Measurements from ENCODE around the gene TNFSF8. TPM values are rescaled to one million over a fixed set of nuclear protein-coding genes. Genes with fewer than 3 reads are reported as not detected.

TNFSF8 gene
- total and polyA plus RNA-seq, 12 donors, result 0.11 to 2.3 (median 0.65) TPM

DNA sequence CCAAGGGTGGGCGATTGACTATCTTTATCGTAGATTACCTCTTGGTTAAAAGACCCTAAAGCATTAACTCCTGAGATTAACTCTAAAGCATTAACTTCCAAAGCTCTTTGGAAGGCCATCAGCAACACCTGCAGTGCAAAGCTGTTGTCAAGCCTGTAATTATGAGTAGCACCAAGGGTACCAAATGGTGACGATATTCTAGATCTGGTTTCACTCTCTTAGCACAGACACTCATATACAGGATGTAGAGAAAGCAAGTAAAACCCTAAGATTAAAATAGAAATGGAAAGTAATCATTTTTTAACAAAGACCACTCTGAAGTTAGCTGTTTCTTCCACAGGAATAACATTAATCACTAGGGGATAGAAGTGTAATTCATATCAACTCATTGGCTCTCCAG lies 29.9 kb upstream of the TNFSF8 start:
- intact Hi-C loops (cut with DNase I), result no loop called here
- Histone ChIP-seq H3K27me3 (peaks cover 0 to 7% (median 0%) of the 10 kb centered on the region in 7 donors), H3K9me3 (peaks cover 0 to 48% (median 13%) of the 10 kb centered on the region in 11 donors), H3K36me3 (no peaks in the 10 kb centered on the region), H3K4me1 (peaks cover 0 to 27% (median 0%) of the 10 kb centered on the region in 9 donors), H3K4me3 (no peak overlapping the region), H3K27ac (no peak overlapping the region)
- TF ChIP-seq, protein P1, sequence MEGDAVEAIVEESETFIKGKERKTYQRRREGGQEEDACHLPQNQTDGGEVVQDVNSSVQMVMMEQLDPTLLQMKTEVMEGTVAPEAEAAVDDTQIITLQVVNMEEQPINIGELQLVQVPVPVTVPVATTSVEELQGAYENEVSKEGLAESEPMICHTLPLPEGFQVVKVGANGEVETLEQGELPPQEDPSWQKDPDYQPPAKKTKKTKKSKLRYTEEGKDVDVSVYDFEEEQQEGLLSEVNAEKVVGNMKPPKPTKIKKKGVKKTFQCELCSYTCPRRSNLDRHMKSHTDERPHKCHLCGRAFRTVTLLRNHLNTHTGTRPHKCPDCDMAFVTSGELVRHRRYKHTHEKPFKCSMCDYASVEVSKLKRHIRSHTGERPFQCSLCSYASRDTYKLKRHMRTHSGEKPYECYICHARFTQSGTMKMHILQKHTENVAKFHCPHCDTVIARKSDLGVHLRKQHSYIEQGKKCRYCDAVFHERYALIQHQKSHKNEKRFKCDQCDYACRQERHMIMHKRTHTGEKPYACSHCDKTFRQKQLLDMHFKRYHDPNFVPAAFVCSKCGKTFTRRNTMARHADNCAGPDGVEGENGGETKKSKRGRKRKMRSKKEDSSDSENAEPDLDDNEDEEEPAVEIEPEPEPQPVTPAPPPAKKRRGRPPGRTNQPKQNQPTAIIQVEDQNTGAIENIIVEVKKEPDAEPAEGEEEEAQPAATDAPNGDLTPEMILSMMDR (IDR thresholded peaks at IDR 0.05), result no peak
- DNase-seq (no peak), ATAC-seq (no peak)
- 83% methylated on average over 3 of the region's 3 CpGs for WGBS, 2 donors

DNA sequence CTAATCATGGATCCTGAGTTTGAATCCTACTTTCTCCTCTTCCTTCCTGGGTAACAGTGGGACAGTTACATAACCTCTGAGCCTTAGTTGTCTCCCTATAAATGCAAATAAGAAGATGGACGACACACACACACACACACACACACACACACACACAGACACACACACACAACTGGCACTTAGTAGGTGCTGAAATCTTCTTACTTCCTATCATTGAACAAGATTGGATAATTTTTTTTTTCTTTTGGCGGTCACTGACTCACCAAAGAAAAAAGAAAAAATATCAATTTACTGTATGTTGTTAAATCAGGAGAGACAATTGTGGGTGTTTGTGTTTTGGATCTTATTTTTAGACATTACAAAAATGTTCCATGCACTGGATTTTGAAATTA lies 28.4 kb upstream of the TNFSF8 start:
- H3K27ac ChIP-seq, result peak overlapping the region in 1 of 10 donors; percentile 85
- TF ChIP-seq, protein P1 (IDR thresholded peaks at IDR 0.05), result no peak
- peaks cover 0 to 39% (median 13%) of the 10 kb centered on the region in 11 donors for H3K9me3 ChIP-seq
- H3K4me1 ChIP-seq, result peaks cover 0 to 39% (median 0%) of the 10 kb centered on the region in 9 donors
- ATAC-seq (no peak), DNase-seq (no peak)
- peaks cover 0 to 7% (median 0%) of the 10 kb centered on the region in 7 donors for H3K27me3 ChIP-seq
- intact Hi-C loops (cut with DNase I), result no loop called here
- H3K36me3 ChIP-seq, result no peaks in the 10 kb centered on the region
- H3K4me3 ChIP-seq, result no peak overlapping the region
- WGBS, 2 donors, result 82 to 85% methylated on average over 2 of the region's 2 CpGs

DNA sequence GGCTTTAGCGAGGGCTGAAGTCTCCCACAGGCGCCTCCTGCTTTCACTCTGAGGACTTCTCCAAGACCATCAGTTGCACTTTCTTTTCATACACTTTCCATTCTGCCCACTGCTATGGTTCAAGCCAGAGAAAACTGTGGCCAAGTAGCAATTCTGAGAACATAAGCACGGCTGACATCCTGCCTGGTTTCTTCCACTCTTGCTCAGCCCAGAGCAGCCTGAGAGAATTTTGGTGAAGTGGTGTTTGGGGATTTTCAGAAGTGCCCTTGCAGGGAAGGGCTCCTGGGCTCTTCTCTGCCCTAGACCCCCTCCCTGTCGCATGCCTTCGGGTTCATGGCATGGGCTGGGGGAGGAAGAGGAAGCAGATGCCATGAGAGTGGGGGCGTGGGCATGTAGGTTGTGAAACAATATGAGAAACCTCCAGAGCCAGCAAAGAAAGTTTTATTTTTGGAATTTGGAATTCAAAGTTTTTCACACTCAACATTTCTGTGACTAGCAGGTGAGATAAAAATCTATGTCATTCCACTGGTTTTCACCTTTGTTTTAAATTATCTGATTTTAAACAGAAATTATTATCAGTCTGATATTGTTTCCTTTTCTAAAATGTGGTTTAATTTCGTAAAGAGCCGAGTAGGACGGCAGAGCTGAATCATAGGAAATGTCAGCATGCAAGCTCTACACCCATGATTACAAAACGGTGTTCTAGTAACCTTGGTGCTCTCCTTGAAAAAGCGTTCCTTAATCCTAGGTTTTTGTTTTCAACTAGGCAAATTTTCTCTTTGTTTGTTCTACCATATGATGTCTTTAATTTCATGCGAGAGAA lies 27.8 kb upstream of the TNFSF8 start:
- WGBS, 2 donors, result 73 to 76% methylated on average over 12 of the region's 12 CpGs
- DNase-seq (peak; percentile 18 to 36), ATAC-seq (peak in 6 of 8 donors; percentile 52 to 73 (median 66))
- H3K27ac ChIP-seq, result peak overlapping the region in 4 of 10 donors; percentile 12 to 85 (median 36)
- TF ChIP-seq, protein P1 (IDR thresholded peaks at IDR 0.05), result no peak
- peaks cover 0 to 45% (median 0%) of the 10 kb centered on the region in 9 donors for H3K4me1 ChIP-seq
- peak overlapping the region in 1 of 10 donors; percentile 19 for H3K4me3 ChIP-seq
- intact Hi-C loops (cut with DNase I), result no loop called here
- peaks cover 0 to 33% (median 8%) of the 10 kb centered on the region in 11 donors for H3K9me3 ChIP-seq
- no peaks in the 10 kb centered on the region for H3K36me3 ChIP-seq
- peaks cover 0 to 11% (median 0%) of the 10 kb centered on the region in 7 donors for H3K27me3 ChIP-seq

DNA sequence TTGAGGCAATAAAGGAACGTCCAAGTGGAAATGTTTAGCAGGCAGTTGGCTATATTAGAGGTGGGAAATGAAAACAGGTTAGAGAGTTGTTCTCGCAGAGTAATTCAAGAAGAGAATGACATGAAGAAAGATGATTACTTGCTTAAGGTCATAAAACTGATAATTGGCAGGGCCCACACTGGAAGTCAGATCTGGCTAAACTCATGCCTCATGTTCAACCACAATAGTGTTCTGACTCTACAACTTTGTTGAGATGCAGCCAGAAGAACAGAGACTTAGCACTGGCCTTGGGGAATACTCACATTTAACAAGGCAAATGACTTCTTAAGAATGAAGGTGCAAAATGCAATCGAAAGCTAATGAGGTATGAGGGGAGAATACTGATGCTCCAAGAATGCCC lies 27.2 kb upstream of the TNFSF8 start:
- Histone ChIP-seq H3K4me1 (peaks cover 0 to 52% (median 0%) of the 10 kb centered on the region in 9 donors), H3K36me3 (no peaks in the 10 kb centered on the region), H3K27ac (peak overlapping the region in 2 of 10 donors; percentile 55 to 85), H3K4me3 (no peak overlapping the region), H3K9me3 (peaks cover 0 to 26% (median 3%) of the 10 kb centered on the region in 11 donors), H3K27me3 (peaks cover 0 to 13% (median 0%) of the 10 kb centered on the region in 7 donors)
- intact Hi-C loops (cut with DNase I), result no loop called here
- no peak for DNase-seq
- TF ChIP-seq, protein P1 (IDR thresholded peaks at IDR 0.05), result no peak
- 81 to 90% methylated on average over 3 of the region's 3 CpGs for WGBS, 2 donors
- ATAC-seq, result no peak
